Panc1 (cell line): ENCODE results near the gene H6PD. TPM values are rescaled to one million over a fixed set of nuclear protein-coding genes. Genes with fewer than 3 reads are reported as not detected.

Experiments used
- ATAC-seq: fragments of 200-7000 bp; cut with Tn5 transposase; 2 replicates; pipeline ENCODE4 v1.9.1; 2020; ENCODE audit warnings: mild to moderate bottlenecking, moderate library complexity
- BruUV-seq: library from RNA; stranded (reverse); fragments of 400-500 nt; replicated peaks from 2 replicates; lab custom pipeline; 2021; lab: Mats Ljungman, UMichigan
- CTCF ChIA-PET: fragments of 300-600 bp; sonication (Branson Sonifier 250); formaldehyde crosslinking; loops from one replicate; lab custom pipeline; 2022; ENCODE audit warnings: antibody characterized with exemption; lab: Charles Lee
- POLR2A ChIA-PET: fragments of 300-600 bp; sonication (Branson Sonifier 250); formaldehyde crosslinking; loops from one replicate; lab custom pipeline; 2022; ENCODE audit warnings: antibody characterized with exemption; lab: Charles Lee
- DNase-seq: peaks from one replicate; pipeline ENCODE4 v3.0.0-alpha.2; 2010; ENCODE audit warnings: low read depth, low spot score
- H3K27ac ChIP-seq: 2 replicates; pipeline ENCODE4 v1.5.1; 2011; ENCODE audit warnings: mild to moderate bottlenecking, low read length, inconsistent platforms
- H3K27me3 ChIP-seq: fragments of 200-500 bp; sonication (Bioruptor generic); 2 replicates; pipeline ENCODE4 v1.6.0; 2014; ENCODE audit warnings: low read length, inconsistent platforms; ENCODE audit not compliant: control insufficient read depth, insufficient read depth
- H3K36me3 ChIP-seq: fragments of 200-500 bp; sonication (Bioruptor generic); 2 replicates; pipeline ENCODE4 v1.5.1; 2014; ENCODE audit warnings: inconsistent platforms, mild to moderate bottlenecking, low read length, moderate library complexity; ENCODE audit not compliant: control insufficient read depth, insufficient read depth
- H3K4me1 ChIP-seq: 2 replicates; pipeline ENCODE4 v1.5.1; 2011; ENCODE audit warnings: inconsistent platforms, mild to moderate bottlenecking, low read length, moderate library complexity; ENCODE audit not compliant: control insufficient read depth, insufficient read depth
- H3K4me3 ChIP-seq, 2 experiments: 2 replicates each; pipeline ENCODE4 v1.5.1; 2011 to 2012; ENCODE audit warnings: low read depth in 2 of 2, low read length in 2 of 2, mild to moderate bottlenecking in 2 of 2, inconsistent platforms in 1 of 2, moderate library complexity in 1 of 2
- H3K9me3 ChIP-seq: fragments of 200-500 bp; sonication (Bioruptor generic); 2 replicates; pipeline ENCODE4 v1.5.1; 2014; ENCODE audit warnings: low read depth, mild to moderate bottlenecking, inconsistent platforms, low read length, moderate library complexity; ENCODE audit not compliant: control insufficient read depth, insufficient read depth
- POLR2AphosphoS5 ChIP-seq: IDR thresholded peaks from 2 replicates; pipeline ENCODE4 v1.6.1; 2012; ENCODE audit warnings: mild to moderate bottlenecking, low read depth, low read length, moderate library complexity
- SIN3A ChIP-seq: IDR thresholded peaks from 2 replicates; pipeline ENCODE4 v1.6.1; 2012; ENCODE audit warnings: low read depth, mild to moderate bottlenecking, low read length, moderate library complexity, borderline replicate concordance; ENCODE audit not compliant: insufficient read depth
- TCF7L2 ChIP-seq: IDR thresholded peaks from 2 replicates; pipeline ENCODE4 v1.6.1; 2011; ENCODE audit warnings: mild to moderate bottlenecking, low read depth, low read length, inconsistent platforms
- in situ Hi-C: cut with HindIII; loops from 2 replicates; pipeline ENCODE4 v1.10.0; 2016; ENCODE audit warnings: low sequenced_read_pairs, low pct_unique_long_range_greater_than_20kb
- intact Hi-C: fragments of 100-400 bp; cut with micrococcal nuclease; formaldehyde crosslinking; loops from one replicate; pipeline ENCODE4 v1.10.0; 2022; ENCODE audit not compliant: unreplicated experiment
- total RNA-seq: library from RNA; stranded (reverse); gene quantifications from one replicate; pipeline ENCODE4 v1.2.1, GENCODE V29; 2021; ENCODE audit not compliant: unreplicated experiment
- TF ChIP-seq, protein P1 (sequence below), 2 experiments: IDR thresholded peaks; 2 replicates each; pipeline ENCODE4 v1.6.1; 2011 to 2012; ENCODE audit warnings: low read depth in 2 of 2, control low read depth in 1 of 2, low read length in 1 of 2, mild to moderate bottlenecking in 1 of 2, moderate library complexity in 1 of 2; ENCODE audit not compliant: insufficient read depth in 1 of 2
- TF ChIP-seq, protein P2 (sequence below): fragments of 450-650 bp; IDR thresholded peaks from 2 replicates; pipeline ENCODE4 v1.5.1; 2017; ENCODE audit warnings: mild to moderate bottlenecking

Gene H6PD
- total RNA-seq, 1 experiment from 2014 or later: 23.5 TPM

DNA sequence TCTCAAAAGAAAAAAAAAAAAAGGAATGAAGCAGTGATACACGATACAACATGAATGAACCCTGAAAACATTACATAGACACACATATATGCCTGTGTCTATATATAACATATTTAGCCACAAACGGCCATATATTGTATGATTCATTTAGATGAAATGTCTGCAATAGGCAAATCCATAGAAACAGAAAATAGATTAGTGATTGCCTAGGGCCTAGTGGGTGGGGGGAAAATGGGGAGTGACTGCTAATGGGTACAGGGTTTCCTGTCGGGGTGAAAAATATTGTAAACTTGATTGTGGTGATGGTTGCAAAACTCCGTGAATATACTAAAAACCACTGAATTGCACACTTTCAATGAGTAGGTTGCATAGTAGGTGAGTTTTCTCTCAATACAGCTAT lies 6.0 kb upstream of the H6PD start:
- Histone ChIP-seq H3K36me3 (no peaks in the 10 kb centered on the region), H3K4me1 (peaks cover 3% of the 10 kb centered on the region; the same call in 1 of the 2 replicates), H3K4me3 (no peak overlapping the region), H3K27me3 (no peaks in the 10 kb centered on the region), H3K27ac (no peak overlapping the region), H3K9me3 (no peaks in the 10 kb centered on the region)
- no peak for TF ChIP-seq SIN3A
- no peak for TF ChIP-seq POLR2AphosphoS5
- in situ Hi-C loops: no loop called here
- no TSS peak for BruUV-seq
- CTCF ChIA-PET: interaction anchor here (0.6 kb wide), 1 partner anchor 24 kb away, joined by 4 read pairs; no protein-coding TSS in a partner anchor
- DNase-seq: no peak
- POLR2A ChIA-PET: no interaction called here
- intact Hi-C loops: no loop called here
- no peak for ATAC-seq

DNA sequence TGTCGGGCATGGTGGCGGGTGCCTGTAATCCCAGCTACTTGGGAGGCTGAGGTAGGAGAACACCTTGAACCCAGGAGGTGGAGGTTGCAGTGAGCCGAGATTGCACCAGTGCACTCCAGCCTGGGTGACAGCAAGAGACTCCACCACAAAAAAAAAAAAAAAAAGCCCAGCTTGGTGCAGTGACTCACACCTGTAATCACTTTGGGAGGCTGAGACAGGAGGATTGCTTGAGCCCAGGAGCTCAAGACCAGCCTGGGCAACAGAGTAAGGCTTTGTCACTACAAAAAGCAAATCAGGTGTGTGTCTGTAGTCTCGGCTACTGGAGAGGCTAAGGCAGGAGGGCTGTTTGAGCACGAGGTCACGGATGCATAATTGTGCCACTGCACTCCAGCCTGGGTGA lies 5.0 kb upstream of the H6PD start:
- ChIA-PET CTCF (no interaction called here), POLR2A (no interaction called here)
- BruUV-seq: no TSS peak
- Histone ChIP-seq H3K27me3 (no peaks in the 10 kb centered on the region), H3K9me3 (no peaks in the 10 kb centered on the region), H3K27ac (no peak overlapping the region), H3K4me3 (no peak overlapping the region), H3K4me1 (peaks cover 7% of the 10 kb centered on the region), H3K36me3 (no peaks in the 10 kb centered on the region)
- TF ChIP-seq, protein P1, sequence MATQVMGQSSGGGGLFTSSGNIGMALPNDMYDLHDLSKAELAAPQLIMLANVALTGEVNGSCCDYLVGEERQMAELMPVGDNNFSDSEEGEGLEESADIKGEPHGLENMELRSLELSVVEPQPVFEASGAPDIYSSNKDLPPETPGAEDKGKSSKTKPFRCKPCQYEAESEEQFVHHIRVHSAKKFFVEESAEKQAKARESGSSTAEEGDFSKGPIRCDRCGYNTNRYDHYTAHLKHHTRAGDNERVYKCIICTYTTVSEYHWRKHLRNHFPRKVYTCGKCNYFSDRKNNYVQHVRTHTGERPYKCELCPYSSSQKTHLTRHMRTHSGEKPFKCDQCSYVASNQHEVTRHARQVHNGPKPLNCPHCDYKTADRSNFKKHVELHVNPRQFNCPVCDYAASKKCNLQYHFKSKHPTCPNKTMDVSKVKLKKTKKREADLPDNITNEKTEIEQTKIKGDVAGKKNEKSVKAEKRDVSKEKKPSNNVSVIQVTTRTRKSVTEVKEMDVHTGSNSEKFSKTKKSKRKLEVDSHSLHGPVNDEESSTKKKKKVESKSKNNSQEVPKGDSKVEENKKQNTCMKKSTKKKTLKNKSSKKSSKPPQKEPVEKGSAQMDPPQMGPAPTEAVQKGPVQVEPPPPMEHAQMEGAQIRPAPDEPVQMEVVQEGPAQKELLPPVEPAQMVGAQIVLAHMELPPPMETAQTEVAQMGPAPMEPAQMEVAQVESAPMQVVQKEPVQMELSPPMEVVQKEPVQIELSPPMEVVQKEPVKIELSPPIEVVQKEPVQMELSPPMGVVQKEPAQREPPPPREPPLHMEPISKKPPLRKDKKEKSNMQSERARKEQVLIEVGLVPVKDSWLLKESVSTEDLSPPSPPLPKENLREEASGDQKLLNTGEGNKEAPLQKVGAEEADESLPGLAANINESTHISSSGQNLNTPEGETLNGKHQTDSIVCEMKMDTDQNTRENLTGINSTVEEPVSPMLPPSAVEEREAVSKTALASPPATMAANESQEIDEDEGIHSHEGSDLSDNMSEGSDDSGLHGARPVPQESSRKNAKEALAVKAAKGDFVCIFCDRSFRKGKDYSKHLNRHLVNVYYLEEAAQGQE (IDR thresholded peaks at IDR 0.05; ENCODE audit: insufficient read depth in 1 of 2, low read depth in 2 of 2, low read length in 1 of 2): no peak
- TF ChIP-seq TCF7L2: no peak
- TF ChIP-seq POLR2AphosphoS5: no peak
- TF ChIP-seq SIN3A: no peak
- TF ChIP-seq, protein P2, sequence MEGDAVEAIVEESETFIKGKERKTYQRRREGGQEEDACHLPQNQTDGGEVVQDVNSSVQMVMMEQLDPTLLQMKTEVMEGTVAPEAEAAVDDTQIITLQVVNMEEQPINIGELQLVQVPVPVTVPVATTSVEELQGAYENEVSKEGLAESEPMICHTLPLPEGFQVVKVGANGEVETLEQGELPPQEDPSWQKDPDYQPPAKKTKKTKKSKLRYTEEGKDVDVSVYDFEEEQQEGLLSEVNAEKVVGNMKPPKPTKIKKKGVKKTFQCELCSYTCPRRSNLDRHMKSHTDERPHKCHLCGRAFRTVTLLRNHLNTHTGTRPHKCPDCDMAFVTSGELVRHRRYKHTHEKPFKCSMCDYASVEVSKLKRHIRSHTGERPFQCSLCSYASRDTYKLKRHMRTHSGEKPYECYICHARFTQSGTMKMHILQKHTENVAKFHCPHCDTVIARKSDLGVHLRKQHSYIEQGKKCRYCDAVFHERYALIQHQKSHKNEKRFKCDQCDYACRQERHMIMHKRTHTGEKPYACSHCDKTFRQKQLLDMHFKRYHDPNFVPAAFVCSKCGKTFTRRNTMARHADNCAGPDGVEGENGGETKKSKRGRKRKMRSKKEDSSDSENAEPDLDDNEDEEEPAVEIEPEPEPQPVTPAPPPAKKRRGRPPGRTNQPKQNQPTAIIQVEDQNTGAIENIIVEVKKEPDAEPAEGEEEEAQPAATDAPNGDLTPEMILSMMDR: no peak
- intact Hi-C loops: no loop called here
- DNase-seq: no peak
- in situ Hi-C loops: no loop called here
- ATAC-seq: no peak

DNA sequence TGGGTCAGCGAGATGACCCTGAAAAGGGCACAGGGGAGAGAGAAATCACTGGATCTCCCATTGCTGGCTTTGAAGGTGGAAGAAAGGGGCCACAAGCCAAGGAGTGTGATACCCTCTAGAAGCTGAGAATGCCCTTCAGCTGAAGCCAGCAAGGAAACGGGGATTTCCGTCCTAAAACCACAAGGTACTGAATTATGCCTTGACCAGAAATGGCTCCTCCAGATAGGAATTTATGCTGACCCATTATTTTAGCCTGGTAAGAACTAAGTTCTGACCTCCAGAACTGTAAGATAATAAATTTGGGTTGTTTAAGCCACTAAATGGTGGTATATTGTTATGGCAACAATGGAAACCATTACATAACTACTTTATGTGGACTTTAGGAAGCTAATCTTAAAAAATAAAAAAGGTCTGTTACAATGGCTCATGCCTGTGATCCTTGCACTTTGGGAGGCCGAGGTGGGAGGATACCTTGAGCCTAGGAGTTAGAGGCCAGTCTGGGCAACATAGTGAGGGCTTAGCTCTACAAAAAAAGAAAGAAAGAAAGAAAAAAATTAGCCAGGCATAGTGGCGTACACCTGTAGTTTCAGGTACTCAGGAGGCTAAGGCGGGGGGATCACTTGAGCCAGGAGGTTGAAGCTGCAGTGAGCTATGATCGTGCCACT lies 3.6 kb upstream of the H6PD start:
- peaks cover 10% of the 10 kb centered on the region for H3K4me1 ChIP-seq
- no peaks in the 10 kb centered on the region for H3K27me3 ChIP-seq
- ChIA-PET POLR2A (interaction anchor here (0.6 kb wide), 1 partner anchor 59 kb away, joined by 5 read pairs; no protein-coding TSS in a partner anchor), CTCF (no interaction called here)
- H3K36me3 ChIP-seq: peaks cover 3% of the 10 kb centered on the region; the same call in 1 of the 2 replicates
- intact Hi-C loops: no loop called here
- H3K27ac ChIP-seq: no peak overlapping the region
- DNase-seq (no peak), ATAC-seq (no peak)
- in situ Hi-C loops: no loop called here
- TF ChIP-seq, protein P2: no peak
- TF ChIP-seq SIN3A: no peak
- TF ChIP-seq POLR2AphosphoS5: no peak
- H3K9me3 ChIP-seq: no peaks in the 10 kb centered on the region
- H3K4me3 ChIP-seq: no peak overlapping the region
- BruUV-seq: no TSS peak
